Stomach (tissue), 9 donors: ENCODE measurements around the gene VBP1. TPM values are rescaled to one million over a fixed set of nuclear protein-coding genes. Genes with fewer than 3 reads are reported as not detected.
"Not testable (repeated sequence)": the region's sequence is repeated elsewhere in the genome, so short reads cannot be mapped to it uniquely, and the experiment has no call there.

ENCODE experiments used
- DNase-seq, 2 donors: peaks; one replicate each; pipeline versions ENCODE4 v3.0.0 to v3.0.0-alpha.2; 2013 to 2019
- H3K27ac ChIP-seq, 5 donors: fragments of 200-600 bp in 4 of 5; sonication (generic) in 4 of 5; one replicate each; pipeline ENCODE4 v1.5.1; 2013 to 2019; ENCODE audit warnings: mild to moderate bottlenecking in 1 of 5, moderate library complexity in 1 of 5
- H3K27me3 ChIP-seq, 3 donors: fragments of 200-600 bp; sonication (generic); one replicate each; pipeline ENCODE4 v1.5.1; 2017 to 2019; ENCODE audit warnings: mixed run types in 1 of 3
- H3K36me3 ChIP-seq, 4 donors: fragments of 200-600 bp; sonication (generic); 1 replicate in 3 of 4; 2 replicates in 1 of 4; pipeline ENCODE4 v1.5.1; 2016 to 2019
- H3K4me1 ChIP-seq, 4 donors: fragments of 200-600 bp; sonication (generic); one replicate each; pipeline ENCODE4 v1.5.1; 2016 to 2019
- H3K4me3 ChIP-seq, 4 donors: fragments of 200-600 bp; sonication (generic) in 3 of 4; one replicate each; pipeline ENCODE4 v1.5.1; 2016 to 2019; ENCODE audit warnings: mild to moderate bottlenecking in 1 of 4
- H3K9me3 ChIP-seq, 4 donors: fragments of 200-600 bp; sonication (generic); one replicate each; pipeline ENCODE4 v1.5.1; 2016 to 2019
- CTCF ChIP-seq, 7 experiments: fragments of 450-650 bp in 4 of 7; fragments of 200-600 bp in 3 of 7; sonication (generic) in 3 of 7; IDR thresholded peaks; one replicate each; pipeline ENCODE4 v1.5.1; 2016 to 2019; ENCODE audit warnings: antibody characterized with exemption in 7 of 7, control low read depth in 2 of 7, mild to moderate bottlenecking in 1 of 7
- EP300 ChIP-seq: sonication (generic); formaldehyde crosslinking; IDR thresholded peaks from one replicate; pipeline ENCODE4 v1.6.1; 2017; ENCODE audit warnings: antibody characterized with exemption
- POLR2A ChIP-seq, 4 donors: fragments of 450-650 bp; IDR thresholded peaks; one replicate each; pipeline ENCODE4 v1.6.1; 2016; ENCODE audit warnings: antibody characterized with exemption in 4 of 4, control low read depth in 2 of 4, mild to moderate bottlenecking in 1 of 4, moderate library complexity in 1 of 4
- POLR2AphosphoS5 ChIP-seq, 3 donors: sonication (generic); formaldehyde crosslinking; IDR thresholded peaks; one replicate each; pipeline ENCODE4 v1.6.1; 2016; ENCODE audit warnings: antibody characterized with exemption in 3 of 3
- WGBS, 5 donors: extraction: QIAGEN DNeasy Blood & Tissue Kit in 3 of 5; methylation state at CpG; one replicate each; pipeline versions ENCODE4 v1.1.5 to v1.1.7; 2013 to 2018; 5-methylcytosine and 5-hydroxymethylcytosine counted together
- intact Hi-C: fragments of 100-400 bp; cut with DNase I; formaldehyde crosslinking; loops from one replicate; pipeline ENCODE4 v1.15.1; 2023; ENCODE audit warnings: low total_unique reads
- polyA plus RNA-seq, 3 donors: library from polyadenylated mRNA; stranded (reverse); fragments of 200-250 nt; gene quantifications; one replicate each; pipeline ENCODE4 v1.2.3, GENCODE V29; 2013
- total RNA-seq, 5 donors: library from RNA; depleted of rRNA; stranded (reverse); fragments of >200 nt; gene quantifications; one replicate each; pipeline versions ENCODE4 v1.1.0 to v1.2.3, GENCODE V29; 2014 to 2016
- donor health status: healthy with polysubstance abuse.
- donor health status: Bipolar disorder and iron deficiency.
- donor health status: healthy.

VBP1 gene
- total and polyA plus RNA-seq, 8 donors, result 8.8 to 50.7 (median 31.9) TPM

GRCh38 chrX:155216940-155217440 lies 730 bp downstream of the VBP1 start:
- WGBS, 5 donors, result 2 to 36% (median 16%) methylated on average over 11 of the region's 11 CpGs
- peak overlapping the region in 4 of 5 donors; percentile 88 to 93 (median 90) for H3K27ac ChIP-seq
- peak in 1 of 7 experiments; percentile 1 for TF ChIP-seq CTCF (IDR thresholded peaks at IDR 0.05)
- TF ChIP-seq EP300, result no peak
- H3K36me3 ChIP-seq, result peaks cover 0 to 14% (median 13%) of the 10 kb centered on the region in 4 donors
- intact Hi-C loops, result no loop called here
- no peaks in the 10 kb centered on the region for H3K27me3 ChIP-seq
- H3K4me1 ChIP-seq, result peaks cover 0 to 24% (median 15%) of the 10 kb centered on the region in 4 donors
- H3K4me3 ChIP-seq, result peak overlapping the region; percentile 61 to 85 (median 74)
- H3K9me3 ChIP-seq, result no peaks in the 10 kb centered on the region
- DNase-seq, result peak in 1 of 2 donors; percentile 21

GRCh38 chrX:155218777-155219176 lies 2.5 kb downstream of the VBP1 start:
- Histone ChIP-seq H3K4me3 (no peak overlapping the region), H3K36me3 (peaks cover 0 to 20% (median 17%) of the 10 kb centered on the region in 4 donors), H3K27me3 (no peaks in the 10 kb centered on the region), H3K27ac (no peak overlapping the region), H3K9me3 (no peaks in the 10 kb centered on the region), H3K4me1 (peaks cover 0 to 24% (median 15%) of the 10 kb centered on the region in 4 donors)
- intact Hi-C loops, result no loop called here
- no peak for DNase-seq
- WGBS, 5 donors, result 69 to 89% (median 81%) methylated on average over 2 of the region's 2 CpGs
- no peak for TF ChIP-seq POLR2AphosphoS5 (IDR thresholded peaks at IDR 0.05)
- TF ChIP-seq POLR2A (IDR thresholded peaks at IDR 0.05), result no peak

DNA sequence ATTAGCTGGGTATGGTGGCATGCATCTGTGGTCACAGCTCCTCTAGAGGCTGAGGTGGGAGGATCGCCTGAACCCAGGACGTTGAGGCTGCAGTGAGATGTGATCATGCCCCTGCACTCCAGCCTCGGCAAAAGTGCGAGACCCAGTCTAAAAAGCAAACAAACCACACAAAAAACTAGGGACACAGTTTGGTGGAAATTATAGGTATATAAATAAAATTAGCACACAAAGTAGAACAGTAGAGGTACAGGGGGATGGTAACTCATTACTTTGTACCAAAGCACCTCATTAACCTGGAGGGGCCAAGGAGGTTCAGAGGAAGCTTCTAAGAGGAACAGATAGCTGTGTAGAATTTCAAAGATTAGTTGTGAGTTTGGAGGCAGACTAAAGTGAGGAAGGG lies 5.1 kb downstream of the VBP1 start:
- no peak for TF ChIP-seq POLR2AphosphoS5 (IDR thresholded peaks at IDR 0.05)
- no peak for TF ChIP-seq POLR2A (IDR thresholded peaks at IDR 0.05)
- no peak for TF ChIP-seq CTCF (IDR thresholded peaks at IDR 0.05)
- no peak for TF ChIP-seq EP300
- 88 to 94% (median 93%) methylated on average over 3 to 4 of the region's 4 CpGs for WGBS, 5 donors
- intact Hi-C loops, result no loop called here

GRCh38 chrX:155223746-155224145 lies 7.5 kb downstream of the VBP1 start:
- intact Hi-C loops, H3K27me3 ChIP-seq, H3K4me3 ChIP-seq, H3K9me3 ChIP-seq, DNase-seq, H3K4me1 ChIP-seq, H3K27ac ChIP-seq: not testable (repeated sequence)
- H3K36me3 ChIP-seq, result peaks cover 4 to 43% (median 38%) of the 10 kb centered on the region in 4 donors
- WGBS, 5 donors, result 95 to 99% (median 98%) methylated on average over 5 to 30 of the region's 30 CpGs

More for the DNA sequence above, 5.1 kb downstream of the VBP1 start:
- Histone ChIP-seq H3K36me3 (peaks cover 0 to 28% (median 22%) of the 10 kb centered on the region in 4 donors), H3K4me1 (peaks cover 0 to 19% (median 15%) of the 10 kb centered on the region in 4 donors), H3K9me3 (no peaks in the 10 kb centered on the region), H3K27me3 (no peaks in the 10 kb centered on the region), H3K27ac (no peak overlapping the region), H3K4me3 (no peak overlapping the region)
- DNase-seq, result no peak

- intact Hi-C loops, result no loop called here
- H3K4me1 ChIP-seq, result no peaks in the 10 kb centered on the region
- no peak overlapping the region for H3K27ac ChIP-seq
- no peak for DNase-seq
- H3K4me3 ChIP-seq, result no peak overlapping the region
- no peak for TF ChIP-seq POLR2A (IDR thresholded peaks at IDR 0.05)
- no peak for TF ChIP-seq EP300
- no peak for TF ChIP-seq POLR2AphosphoS5 (IDR thresholded peaks at IDR 0.05)
- TF ChIP-seq CTCF (IDR thresholded peaks at IDR 0.05), result no peak
- H3K36me3 ChIP-seq, result peaks cover 4 to 57% (median 44%) of the 10 kb centered on the region in 4 donors
- no peaks in the 10 kb centered on the region for H3K27me3 ChIP-seq
- 74 to 88% (median 84%) methylated on average over 3 of the region's 3 CpGs for WGBS, 5 donors
- no peaks in the 10 kb centered on the region for H3K9me3 ChIP-seq
Observed at GRCh38 chrX:155225774-155226173, 9.5 kb downstream of the VBP1 start.
